ENCODE results near the gene TBX5.
"Not testable (repeated sequence)": the region's sequence is repeated elsewhere in the genome, so short reads cannot be mapped to it uniquely, and the experiment has no call there.

TBX5 gene

DNA sequence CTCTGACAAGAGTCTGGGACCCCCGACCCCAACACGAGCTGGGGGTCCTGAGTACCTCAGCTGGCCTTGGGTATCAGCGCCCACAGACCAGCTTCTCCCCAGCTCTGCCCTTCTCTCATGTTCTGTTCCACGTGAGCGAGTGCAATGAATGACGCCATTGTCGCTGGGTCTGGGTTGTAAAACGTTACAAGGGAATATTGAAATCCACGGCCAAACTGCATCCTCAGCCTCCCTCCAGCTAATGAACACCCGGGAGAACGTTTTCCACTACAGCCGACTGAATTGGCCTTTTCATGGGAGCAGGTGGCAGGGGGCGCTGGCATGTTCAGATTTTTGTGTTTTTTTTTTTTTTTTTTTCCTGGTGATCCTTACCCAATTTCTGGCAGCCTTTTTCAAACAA is 34.7 kb downstream of the TBX5 start:
- no peak for FAIRE-seq

DNA sequence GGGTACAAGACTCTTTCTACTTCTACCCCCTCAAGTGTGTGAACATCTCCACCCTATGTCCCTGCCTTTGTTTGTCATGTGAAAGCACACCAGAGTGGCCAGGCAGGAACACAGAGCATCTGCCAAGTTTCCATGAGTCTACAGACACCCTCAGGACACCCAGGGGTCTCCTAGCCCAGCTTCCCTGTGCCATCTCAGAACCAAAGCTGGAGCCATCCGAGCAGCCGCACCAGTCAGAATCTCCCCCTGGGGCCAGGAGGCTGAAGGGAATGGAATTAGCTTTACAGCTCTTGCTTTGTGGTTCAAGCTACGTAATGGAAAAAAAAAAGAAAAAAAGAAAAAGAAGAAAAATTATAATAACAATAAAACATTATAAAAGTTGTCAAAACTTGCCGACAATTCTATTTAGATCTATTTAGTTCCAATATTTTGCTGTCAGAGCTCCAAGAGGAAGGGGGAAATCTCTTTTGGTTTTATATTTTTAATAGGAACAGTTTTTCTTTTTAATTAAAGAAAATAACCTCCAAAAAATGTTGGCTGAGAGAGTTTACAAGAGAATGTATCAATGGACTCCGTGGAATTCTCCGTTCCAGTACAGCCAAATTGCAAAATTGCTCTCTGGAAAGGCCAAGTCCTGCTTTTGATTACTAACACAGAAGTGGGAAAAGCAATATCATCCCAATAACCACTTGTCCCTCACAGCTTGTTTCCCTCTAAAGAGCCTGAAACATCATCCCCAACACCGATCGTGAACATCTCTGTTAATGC is 37.1 kb downstream of the TBX5 start:
- FAIRE-seq = no peak

- no peak for FAIRE-seq
These were observed 44.0 kb downstream of the TBX5 start for GRCh38 chr12:114361992-114362391.

GRCh38 chr12:114361545-114361944 is 44.4 kb downstream of the TBX5 start:
- no peak for FAIRE-seq

GRCh38 chr12:114360485-114360884 is 45.5 kb downstream of the TBX5 start:
- FAIRE-seq = no peak

GRCh38 chr12:114355389-114356088 is 50.4 kb downstream of the TBX5 start:
- no peak for FAIRE-seq

DNA sequence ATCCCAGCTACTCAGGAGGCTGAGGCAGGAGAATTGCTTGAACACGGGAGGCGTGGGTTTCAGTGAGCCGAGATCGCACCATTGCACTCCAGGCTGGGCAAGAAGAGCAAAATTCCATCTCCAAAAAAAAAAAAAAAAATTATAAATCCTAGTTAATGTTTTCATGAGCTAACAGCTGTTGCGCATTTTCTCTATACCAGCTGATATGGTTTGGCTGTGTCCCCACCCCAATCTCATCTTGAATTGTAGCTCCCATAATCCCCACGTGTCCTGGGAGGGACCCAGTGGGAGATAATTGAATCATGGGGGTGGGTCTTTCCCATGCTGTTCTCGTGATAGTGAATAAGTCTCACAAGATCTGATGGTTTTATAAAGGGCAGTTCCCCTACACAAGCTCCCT is 56.7 kb downstream of the TBX5 start:
- not testable (repeated sequence) for FAIRE-seq

DNA sequence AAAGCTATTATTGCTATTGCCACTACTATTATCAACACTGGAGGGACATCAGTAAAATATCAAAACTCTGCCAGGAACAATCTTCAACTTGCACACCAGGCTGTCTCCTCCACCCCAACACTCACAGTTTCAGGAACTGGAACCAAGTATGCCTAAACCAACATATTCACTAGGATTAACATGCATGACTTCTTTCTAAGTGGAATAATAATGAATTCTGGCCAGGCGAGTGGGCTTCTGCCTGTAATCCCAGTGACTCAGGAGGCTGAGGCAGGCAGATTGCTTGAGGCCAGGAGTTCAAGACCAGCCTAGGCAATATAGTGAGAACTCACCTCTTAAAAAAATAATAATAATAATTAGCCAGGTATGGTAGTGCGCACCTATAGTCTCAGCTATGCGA is 58.1 kb downstream of the TBX5 start:
- no peak for FAIRE-seq

DNA sequence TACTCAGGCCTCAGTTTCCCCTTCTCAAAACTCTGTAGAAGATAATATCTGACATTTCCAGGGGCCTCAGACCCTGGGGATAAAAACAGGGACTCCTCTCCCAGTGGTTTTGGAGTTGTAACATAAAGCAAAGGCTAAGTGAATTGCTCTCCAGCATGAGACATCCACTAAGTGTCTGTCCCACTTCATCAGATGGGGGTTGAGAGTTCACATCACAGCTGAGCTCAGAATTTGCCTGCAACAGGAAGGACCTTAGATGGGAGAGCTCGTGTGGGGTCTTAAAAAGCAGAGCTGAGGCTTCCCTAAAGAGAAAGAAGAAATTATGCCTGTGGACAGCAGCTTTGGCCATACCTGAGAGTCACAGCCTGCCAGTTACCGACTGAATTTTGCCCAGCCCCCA is 61.1 kb downstream of the TBX5 start:
- FAIRE-seq = no peak

GRCh38 chr12:114344303-114344663 is 61.7 kb downstream of the TBX5 start:
- no peak for FAIRE-seq

DNA sequence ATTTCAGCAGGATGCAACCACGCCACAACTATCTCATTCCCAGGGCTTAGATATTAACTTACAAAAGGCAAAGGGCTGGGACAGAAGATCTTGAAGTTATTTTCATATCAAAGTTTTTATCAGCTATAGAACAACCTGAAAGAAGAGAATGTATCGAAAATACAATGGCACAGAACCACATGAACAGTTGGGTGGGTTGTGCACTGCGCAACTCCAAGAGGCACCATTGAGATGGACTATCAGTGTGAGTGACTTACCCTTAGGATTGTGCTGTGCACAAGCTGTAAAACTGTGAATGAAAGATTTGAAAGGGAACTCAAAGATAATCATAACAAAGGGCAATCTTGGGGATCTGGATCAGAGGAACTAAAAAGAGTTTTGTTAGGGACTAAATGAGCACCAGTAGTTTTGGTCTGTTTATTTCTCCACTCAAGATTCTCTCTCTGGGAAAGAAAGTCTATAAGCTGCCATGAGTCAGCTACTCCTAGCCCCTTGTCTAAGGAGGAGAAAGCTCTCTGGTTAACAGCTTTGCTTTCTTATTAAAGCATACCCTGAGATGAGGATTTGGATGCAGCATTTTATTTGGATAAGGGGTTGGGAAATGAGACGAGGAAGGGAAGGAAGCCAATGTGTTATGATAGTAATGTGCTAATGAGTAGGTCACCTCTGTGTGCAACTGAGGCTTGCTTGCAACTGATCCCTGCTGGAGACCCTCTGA is 62.2 kb downstream of the TBX5 start:
- no peak for FAIRE-seq

- no peak for FAIRE-seq
These were observed 63.3 kb downstream of the TBX5 start for GRCh38 chr12:114342656-114343055.

DNA sequence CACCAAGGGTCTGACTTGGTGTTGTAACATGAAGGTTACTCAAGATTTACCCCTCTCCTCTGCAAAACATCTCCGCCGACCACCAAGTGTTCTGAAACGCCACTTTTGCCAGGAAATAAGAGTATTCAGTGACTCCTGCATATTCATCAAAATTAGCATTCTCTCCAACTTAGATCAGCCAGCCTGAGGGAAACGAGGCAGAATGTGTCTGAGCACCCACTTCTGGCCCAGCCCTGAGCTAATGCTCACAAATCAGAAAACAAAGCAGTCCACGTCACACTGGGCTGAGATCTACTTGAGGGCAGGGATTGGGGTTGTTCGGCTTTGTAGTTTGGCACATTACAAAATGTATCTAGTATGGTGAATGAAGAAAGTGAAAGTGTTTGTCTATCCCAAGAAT is 64.3 kb downstream of the TBX5 start:
- FAIRE-seq = no peak

DNA sequence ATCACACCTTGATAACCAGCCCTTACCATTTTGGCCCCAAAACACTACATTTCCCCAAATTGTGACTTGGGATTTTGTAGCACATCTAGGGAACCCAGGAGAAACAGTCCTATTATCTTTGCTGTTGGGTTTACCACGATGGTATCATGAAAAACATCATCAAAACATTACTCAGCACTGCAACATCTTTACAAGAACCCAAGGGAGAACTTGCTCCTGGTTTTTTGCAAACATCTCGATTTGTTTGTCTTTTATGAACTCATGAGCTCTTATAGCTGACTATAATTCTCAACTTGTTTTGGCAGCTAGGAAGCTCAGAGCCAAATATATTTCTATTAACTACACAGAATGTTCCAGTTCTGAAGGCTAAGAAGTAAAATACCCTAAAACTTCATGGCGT is 65.7 kb downstream of the TBX5 start:
- no peak for FAIRE-seq

DNA sequence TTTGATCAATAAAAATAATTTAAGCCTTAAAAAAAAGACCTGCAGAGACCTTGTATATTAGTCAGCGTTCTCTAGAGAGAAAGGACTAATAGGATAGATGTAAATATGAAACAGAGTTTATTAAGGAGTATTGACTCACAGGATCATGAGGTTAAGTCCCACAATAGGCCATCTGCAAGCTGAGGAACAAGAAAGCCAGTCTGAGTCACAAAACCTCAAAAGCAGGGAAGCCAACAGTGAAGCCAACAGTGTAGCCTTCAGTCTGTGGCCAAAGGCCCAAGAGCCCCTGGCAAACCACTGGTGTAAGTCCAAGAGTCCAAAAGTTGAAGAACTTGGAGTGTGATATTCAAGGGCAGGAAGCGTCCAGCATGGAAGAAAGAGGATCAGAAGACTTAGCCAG is 66.3 kb downstream of the TBX5 start:
- no peak for FAIRE-seq

GRCh38 chr12:114335607-114336006 is 70.3 kb downstream of the TBX5 start:
- FAIRE-seq = no peak

GRCh38 chr12:114334395-114334794 is 71.5 kb downstream of the TBX5 start:
- no peak for FAIRE-seq

DNA sequence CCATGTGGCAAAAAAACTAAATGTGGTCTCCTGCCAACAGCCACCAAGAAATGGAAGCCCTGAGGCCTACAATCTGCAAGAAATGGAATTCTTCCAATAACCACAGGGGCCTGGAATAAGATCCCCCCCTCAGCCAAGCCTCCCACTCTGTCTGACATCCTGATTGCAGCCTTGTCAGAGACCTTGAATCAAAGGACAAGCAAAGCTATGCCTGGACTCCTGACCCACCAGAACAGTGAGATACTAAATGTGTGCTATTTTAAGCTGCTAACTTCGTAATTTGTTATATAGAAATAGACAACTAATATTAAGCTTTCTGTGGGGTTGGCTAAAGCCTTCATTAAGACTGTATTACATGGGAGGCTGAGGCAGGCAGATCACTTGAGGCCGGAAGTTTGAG is 77.7 kb downstream of the TBX5 start:
- no peak for FAIRE-seq

GRCh38 chr12:114327765-114328164 is 78.2 kb downstream of the TBX5 start:
- no peak for FAIRE-seq

DNA sequence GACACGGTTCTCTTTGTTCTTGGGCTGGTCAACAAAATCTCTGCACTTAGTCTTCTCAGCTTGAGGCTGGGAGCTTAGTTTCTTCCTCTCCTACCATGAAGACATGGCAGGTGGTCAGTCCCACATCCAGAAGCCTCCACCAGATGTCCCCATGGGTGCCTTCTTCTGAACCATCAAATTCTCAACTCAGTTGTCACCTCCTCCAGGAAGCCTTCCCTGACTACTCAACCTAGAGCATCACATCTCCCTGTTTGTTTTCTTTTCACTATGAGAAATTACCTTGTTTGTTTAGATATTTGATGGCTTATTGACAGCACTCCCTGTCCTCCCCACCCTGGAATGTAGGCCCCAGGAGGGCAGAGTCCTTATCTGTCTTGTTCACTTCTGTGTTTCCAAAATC is 84.4 kb downstream of the TBX5 start:
- no peak for FAIRE-seq

- no peak for FAIRE-seq
These were observed 85.0 kb downstream of the TBX5 start for GRCh38 chr12:114320968-114321367.

DNA sequence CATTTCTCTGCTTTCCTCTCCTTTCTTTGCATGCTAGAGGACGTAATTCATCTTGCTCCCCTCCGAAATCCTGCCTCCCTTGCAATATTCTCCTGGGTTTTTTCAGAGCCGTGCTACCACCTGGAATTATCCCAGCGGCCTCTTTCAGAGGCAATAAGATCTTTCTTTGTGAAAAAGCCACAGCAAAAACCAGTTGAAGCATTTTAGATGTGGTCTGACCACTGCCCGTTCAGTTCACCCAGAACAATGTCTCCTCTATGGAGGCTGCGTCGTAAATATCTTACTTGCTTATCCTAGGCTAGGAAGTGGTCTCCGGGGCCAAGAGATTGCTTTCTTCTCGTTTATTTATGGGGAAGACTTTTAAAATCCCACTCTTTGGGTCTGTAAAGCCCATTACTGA is 85.8 kb downstream of the TBX5 start:
- no peak for FAIRE-seq

- no peak for FAIRE-seq
These were observed 86.5 kb downstream of the TBX5 start for GRCh38 chr12:114319422-114319821.

GRCh38 chr12:114318984-114319383 is 87.0 kb downstream of the TBX5 start:
- FAIRE-seq = no peak

Measured in islet of Langerhans (tissue), 1 donor.